GM19397 (cell line): Measurements from ENCODE around the gene KNTC1.
"Not testable (repeated sequence)": the region's sequence is repeated elsewhere in the genome, so short reads cannot be mapped to it uniquely, and the experiment has no call there.

Experiments used
- ATAC-seq: cut with Tn5 transposase; IDR thresholded peaks from one replicate; pipeline ENCODE4 v1.9.1; 2021; ENCODE audit warnings: mild to moderate bottlenecking, moderate library complexity; ENCODE audit not compliant: unreplicated experiment

Gene KNTC1

DNA sequence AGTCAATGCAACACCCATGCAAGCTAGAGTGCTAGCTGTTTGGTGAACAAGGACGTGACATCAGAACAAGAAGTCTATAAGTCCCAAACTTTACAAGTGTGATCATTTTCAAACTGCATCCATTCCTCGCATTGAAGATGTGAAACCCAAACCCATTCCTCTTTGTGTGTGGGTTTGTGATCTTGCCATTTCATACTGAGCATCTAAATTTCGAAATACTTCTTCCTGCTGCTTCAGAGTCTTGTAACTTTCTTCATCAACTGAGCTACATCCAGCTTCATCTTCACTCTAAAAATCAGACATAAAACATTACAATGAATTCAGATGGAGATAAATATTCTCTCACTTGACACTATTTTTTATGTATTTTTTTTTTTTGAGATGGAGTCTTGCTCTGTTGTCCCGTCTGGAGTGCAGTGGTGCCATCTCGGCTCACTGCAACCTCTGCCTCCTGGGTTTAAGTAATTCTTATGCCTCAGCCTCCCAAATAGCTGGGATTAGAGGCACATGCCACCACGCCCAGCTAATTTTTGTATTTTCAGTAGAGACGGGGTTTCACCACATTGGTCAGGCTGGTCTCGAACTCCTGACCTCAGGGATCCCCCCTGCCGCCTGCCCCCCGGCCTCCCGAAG, 21.5 kb upstream of the KNTC1 start:
- no peak for ATAC-seq

DNA sequence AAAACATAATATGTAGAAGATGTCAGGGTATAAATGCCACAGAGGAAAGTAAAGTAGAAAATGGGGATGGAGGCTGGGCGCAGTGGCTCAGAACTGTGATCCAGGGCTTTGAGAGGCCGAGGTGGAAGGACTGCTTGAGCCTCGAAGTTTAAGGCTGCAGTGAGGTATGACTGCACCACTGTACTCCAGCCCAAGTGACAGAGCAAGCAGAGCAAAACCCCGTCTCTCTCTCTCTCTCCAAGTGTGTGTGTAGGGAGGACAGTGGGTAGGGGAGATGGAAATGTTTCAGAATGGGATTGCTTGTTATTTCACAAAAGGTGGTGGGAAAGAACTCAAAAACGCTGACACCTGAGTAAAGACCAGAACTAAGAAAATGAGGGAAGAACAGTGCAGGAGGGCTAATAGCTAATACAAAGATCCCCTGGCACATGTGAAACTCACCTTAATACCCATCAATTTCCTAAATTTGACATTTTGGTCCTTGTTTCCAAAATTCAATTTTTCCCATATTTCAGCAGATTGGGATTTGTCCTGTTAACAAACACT, 20.6 kb upstream of the KNTC1 start:
- no peak for ATAC-seq

DNA sequence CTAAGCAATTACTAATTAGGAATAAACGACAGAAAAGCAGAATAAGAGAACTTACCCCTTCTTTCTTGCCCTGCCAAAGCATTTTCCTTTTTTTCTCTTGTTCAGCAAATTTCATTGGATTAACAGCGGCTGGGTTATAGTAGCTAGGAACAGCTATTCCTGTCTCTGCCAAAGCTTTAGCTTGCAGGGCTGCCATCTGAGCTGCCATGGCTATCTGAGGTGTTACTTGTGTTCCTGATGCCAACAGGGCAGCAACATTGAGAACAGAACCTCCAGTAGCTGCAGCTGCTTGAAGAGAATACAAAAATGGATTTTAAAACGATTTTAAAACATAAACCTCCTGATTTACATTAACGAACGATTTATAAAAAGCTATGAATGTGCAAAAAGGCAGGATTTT, 18.9 kb upstream of the KNTC1 start:
- ATAC-seq: no peak

DNA sequence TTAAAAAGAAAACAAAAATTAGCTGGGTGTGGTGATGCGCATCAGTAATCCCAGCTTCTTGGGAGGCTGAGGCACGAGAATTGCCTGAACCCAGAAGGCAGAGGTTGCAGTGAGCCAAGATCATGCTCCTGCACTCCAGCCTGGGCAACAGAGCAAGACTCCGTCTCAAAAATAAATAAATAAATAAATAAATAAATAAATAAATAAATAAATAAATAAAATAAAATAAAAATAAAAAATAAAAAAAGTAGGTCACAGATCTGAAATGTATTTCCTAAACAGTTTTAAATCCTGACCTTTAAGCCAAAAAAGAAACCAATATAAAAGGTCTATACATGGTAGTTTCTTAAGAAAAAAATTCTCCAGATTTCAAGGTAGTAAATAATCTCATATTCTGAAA, 14.0 kb upstream of the KNTC1 start:
- not testable (repeated sequence) for ATAC-seq

DNA sequence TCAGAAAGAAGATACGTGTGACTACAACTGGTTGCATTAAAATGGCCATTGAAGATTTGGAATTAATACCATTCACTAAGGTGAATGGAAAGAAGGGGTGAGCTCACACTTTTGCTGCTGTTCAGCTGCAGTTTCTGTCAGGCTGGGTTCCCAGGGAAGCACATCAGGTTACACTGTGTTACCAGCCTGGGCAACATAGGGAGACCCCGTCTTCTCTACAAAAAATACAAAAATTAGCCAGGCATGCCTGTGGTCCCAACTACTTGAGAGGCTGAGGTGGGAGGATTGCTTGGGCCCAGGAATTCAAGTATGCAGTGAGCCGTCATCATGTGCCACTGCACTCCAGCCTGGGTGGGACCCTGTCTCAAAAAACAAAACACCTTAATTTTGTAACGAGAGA, 13.4 kb upstream of the KNTC1 start:
- no peak for ATAC-seq

DNA sequence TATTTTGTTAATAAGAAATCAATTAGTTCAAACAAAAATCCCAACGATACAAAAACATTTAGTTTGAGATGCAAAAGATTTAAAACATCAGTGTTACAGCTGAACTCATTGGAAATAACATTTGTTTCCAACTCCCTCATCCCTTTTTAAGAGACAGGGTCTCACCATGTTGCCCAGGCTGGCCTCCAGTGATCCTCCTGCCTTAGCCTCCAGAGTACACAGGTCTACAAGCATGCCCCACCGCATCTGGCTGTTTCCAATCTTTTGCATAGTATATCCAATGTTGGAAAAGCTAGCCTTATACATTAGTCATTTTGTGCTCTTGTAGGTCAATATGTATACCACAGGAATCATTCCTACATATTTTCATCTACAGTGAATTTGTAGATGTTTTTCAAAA, 11.8 kb upstream of the KNTC1 start:
- no peak for ATAC-seq

DNA sequence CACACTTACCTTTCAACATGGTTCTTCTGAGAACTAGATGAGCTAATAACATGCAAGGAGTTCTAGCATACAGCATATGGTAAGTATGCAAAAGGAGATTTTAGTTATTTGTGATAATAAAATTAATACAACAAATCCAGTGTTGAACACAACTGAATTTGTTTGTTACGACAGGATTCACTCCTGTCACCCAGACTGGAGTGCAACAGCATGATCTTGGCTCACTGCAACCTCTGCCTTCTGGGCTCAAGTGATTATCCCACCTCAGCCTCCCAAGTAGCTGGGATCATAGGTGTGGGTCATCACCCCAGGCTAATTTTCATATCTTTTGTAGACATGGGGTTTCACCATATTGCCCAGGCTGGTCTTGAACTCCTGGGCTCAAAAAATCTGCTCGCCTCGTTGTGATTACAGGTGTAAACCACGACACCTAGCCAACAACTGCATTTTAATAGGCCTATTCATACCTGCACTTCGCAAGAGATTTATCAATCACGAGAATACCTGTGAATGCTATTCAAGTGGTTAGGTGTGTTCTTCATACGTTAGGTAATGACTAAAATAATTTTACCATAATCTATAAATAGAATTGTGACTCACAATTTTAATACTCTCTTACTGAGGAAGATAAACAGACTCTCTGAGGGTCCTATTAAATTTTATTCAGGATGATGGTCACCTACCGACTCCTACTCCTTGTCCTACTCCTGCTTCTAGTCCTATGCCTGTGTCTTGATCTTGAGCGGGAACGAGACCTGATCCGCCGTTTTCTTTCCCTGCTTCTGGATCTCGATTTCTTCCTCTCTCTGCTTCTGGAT, 10.3 kb upstream of the KNTC1 start:
- no peak for ATAC-seq

DNA sequence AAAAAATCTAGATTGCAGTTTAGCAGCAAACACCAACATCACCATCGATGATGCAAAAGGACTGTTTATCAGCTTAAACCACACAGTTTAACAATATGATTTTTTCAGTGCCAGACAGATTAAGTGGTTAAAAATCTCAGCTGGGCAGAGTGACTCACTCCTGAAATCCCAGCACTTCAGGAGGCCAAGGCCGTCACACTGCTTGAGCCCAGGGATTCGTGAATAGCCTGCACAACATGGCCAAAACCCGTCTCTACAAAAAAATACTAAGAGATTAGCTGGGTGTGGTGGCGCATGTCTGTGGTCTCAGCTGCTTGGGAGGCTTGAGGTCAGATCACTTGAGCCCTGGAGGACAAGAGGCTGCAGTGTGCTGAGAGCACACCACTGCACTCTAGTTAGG, 9.2 kb upstream of the KNTC1 start:
- ATAC-seq: no peak

DNA sequence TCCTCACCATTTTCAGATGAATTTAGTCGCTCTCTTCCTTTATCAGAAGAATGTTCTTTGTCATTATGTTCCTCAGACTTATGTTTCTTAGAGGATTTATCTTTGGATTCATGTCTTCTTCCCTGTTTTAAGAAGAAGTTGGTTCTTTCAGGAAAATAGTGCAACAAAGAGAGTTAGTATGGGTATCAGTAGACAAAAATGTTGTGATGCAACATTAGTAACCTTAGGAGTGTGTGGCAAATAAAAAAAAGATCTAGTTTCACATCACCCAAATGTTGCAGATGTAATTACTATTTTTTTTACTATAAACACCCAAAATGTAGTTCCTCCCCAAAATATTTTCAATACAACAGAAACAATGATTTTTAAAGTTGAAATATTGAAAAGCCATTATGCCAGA, 8.1 kb upstream of the KNTC1 start:
- no peak for ATAC-seq

DNA sequence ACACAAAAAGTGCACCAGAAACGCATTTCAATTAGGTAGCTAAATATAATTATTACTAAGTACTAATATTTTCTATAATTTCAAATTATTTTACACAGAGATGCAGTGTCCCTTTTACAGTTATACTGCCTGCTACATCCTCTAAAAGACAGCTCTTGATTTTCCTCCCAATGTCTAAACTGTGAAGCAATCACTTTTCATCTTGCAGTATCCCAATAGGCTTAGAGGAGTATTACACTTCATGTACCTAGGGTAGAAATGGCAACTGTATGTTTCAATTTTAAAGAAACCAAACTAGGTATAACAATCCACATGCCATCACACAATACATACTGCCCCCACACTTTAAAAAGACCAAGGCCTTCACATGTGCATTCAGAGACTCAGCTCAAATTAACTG, 7.6 kb upstream of the KNTC1 start:
- no peak for ATAC-seq

DNA sequence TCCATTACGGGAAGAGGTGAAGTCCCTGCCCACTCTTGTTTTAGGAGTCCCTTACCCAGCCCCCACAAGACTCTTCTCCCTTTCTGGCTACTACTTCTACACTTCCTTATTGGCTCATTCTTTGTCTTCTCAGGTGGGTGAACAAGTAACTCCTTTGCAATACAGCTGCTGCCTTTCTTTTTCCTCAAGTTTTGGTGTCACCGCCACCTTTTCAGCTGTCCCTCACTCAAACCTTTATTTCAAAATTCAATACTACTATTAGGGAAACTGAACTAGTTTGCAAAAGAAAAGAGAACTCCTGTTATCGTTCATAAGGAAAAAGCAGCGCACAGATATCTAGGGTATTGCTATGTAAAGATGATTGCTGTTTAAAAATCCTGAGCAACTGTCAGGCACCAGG, 6.4 kb upstream of the KNTC1 start:
- ATAC-seq: no peak

DNA sequence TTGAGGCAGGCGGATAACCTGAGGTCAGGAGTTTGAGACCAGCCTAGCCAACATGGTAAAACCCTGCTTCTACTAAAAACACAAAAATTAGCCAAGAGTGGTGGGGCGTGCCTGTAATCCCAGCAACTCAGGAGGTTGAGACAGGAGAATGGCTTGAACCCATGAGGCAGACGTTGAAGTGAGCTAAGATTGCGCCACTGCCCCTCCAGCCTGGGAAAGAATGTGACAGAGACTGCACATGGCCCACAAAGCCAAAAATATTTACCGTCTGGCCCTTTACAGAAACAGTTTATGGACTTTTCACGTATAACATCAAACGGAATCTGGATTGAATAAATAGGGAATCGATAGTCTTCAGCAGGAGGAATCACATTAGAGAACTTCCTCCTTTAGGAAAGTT, 3.8 kb upstream of the KNTC1 start:
- ATAC-seq: no peak

DNA sequence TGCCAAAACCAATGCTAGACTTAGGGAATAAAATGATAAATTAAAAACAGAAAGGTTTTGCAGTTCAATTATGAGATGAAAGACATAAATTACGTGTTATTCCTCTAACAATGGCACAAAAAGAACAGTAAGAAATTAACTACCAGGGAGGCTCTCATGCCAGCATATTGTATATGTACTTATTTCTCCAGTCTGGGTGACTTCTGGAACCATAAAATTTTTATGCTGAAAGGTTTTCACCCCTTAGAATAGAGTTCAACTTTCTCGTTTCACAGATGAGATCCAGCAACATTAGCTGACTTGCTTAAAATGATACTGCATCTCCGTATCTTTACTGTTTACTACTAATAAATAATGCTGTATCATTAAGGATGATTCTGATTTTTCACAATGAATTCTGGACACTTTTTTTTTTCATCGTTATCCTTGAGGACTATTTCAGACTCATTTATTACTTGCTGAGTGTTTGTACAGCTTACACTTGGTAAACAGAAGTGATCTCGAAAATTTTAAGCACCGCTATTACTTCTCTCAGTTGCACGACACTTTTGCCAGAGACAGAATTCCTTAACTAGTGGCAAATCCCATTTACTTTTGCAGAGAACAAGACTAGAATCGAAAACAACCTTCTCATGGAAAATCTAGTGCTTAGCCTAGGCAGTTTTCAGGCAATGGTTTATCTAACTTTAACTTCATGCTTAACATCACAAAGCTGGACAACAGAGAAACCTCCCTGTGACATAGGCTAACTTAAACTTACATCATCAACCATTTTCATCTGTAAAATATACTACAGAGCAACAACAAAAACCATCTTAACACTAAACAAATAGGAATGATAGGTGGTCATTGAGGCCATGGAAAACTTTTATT, 3.0 kb upstream of the KNTC1 start:
- ATAC-seq: no peak

DNA sequence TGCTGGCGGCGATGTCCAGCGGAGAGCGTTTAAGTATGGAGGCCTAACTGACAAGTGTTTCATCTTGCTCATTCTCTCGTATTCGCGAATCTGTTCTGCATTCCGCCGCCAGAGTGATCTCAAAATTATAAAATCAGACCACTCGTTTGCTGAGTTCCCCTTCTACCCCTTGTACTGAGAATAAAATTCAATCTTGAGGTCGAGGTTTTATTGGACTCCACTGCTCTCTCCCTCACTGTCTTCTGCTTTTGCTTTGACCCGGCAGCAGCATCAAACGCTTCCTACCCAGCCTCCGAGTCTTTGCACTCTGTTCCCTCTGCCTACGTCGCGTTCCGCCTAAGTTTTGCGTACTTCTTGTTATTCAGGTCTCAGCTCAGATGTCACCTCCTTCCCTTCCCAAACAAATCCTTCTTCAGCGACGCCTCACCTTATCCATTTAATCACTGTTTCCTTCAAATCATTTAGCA, 462 bp downstream of the KNTC1 start:
- ATAC-seq: no peak

DNA sequence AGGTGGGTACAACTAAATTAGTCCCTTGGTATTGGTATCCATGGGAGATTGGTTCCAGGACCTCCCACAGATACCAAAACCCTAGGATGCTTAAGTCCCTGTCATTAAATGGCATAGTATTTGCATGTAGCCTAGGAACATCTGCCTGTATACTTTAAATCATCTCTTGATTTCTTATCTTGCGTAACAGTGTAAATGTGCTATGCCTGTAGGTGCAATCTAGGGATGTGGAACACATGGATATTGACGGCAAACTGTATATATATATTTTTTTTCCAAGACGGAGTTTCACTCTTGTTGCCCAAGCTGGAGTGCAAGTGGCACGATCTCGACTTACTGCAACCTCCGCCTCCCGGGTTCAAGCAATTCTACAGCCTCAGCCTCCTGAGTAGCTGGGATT, 1.5 kb downstream of the KNTC1 start:
- no peak for ATAC-seq

DNA sequence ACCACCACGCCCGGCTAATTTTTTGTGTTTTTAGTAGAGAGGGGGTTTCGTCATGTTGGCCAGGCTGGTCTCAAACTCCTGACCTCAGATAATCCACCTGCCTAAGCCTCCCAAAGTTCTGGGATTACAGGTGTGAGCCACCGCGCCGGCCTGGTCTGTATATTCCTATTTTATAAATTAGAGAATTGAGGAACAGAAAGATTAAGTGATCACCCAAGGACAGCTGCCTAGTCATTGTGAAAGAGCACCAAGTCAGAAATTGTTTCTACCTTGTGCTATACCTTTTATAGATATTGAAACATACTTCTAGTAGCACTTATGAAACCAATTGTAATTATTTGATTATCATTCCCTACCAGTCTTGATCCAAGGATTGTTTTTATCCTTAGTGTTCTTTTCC, 1.9 kb downstream of the KNTC1 start:
- ATAC-seq: no peak

DNA sequence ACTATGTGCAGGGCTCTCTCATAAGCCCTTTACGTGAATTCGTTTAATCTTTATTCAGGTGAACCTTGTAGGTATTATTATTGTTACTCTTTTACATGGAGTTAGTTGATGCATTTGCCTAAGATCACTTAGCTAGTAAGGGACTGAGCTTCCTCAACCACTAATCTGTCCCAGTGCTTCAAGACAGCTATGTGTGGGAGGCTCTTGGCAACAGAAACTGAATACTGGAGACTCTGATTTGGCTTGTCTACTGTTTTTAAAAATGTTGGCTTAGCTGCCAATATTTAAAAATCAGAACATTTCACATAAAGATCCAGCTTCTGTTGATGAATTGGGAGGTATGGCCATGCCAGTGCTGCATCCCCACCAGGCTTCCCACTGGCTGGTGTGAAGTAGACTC, 6.8 kb downstream of the KNTC1 start:
- no peak for ATAC-seq

DNA sequence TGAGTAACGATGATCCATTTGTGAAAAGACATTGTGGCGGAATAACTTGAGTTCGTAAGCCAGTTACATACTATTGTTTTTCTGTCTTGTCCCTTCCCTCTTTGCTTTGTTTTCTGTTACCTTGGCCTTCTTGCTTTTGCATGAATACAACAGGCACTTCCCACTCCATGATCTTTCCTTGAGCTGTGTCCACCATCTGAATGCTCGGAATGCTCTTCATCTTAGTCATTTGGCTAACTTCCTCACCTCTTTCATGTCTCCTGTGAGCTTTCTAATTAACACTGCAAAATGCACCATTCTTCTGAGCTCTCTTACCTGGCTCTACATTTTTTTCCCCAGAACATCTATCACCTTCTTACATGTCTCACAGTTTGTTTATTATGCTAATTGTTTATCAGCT, 10.0 kb downstream of the KNTC1 start:
- ATAC-seq: no peak

DNA sequence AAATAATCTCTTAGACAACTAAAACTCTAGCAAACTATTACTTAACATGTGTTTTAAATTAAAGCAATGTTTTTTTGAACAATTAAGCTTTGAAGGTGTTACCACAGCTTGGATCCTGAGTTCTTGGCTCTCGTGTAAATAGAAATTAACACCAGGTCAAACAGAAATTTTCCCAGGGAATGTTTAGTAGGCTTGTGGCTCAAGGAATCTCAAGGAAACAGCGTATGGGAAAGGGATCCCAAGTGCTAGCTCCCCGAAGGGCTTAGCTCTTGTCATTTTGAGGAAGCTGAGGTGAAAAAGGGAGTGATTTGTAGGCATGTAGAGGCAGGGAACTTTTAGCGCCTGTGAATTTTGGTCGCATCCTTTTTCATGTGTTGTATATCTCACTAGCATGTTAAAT, 11.4 kb downstream of the KNTC1 start:
- ATAC-seq: no peak

DNA sequence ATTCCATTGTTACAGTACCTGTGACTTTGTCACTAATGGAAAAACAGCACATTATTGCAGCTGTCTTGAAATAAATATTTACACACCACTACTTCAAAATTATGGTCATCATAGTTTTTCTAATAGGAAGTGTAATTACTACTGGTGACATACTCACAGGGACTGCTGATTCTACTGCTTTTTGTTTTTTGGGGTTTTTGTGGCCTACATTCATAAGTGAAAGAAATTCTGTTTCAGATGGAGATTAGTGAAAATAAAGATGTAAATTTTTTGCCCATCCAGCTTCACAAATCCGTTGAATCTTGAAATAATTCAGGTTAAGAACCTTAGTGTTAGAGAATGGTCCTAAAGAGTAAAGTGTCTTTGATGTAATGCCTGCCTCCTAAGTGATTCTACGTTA, 17.5 kb downstream of the KNTC1 start:
- ATAC-seq: no peak

DNA sequence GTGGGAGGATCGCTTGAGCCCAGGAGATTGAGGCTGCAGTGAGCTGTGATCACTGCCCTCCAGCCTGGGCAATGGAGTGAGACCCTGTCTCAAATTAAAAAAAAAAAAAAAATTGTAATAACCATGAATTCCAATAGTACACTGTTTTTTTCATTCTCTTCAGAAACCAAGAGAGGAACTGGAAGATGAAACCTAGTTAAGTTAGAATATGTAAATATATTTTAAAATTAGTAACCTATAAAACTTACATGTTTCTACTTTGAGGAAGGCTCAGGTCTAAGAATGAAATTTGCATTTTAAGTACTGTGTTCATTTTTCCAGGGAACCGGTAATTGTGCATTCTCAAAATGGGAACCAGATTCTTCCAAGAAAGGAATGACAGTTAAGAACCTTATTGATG, 18.8 kb downstream of the KNTC1 start:
- no peak for ATAC-seq
